Ovary (tissue), 3 donors: ENCODE data around the gene MLEC.

Experiments
- EP300 ChIP-seq: sonication (generic); formaldehyde crosslinking; IDR thresholded peaks from one replicate; pipeline ENCODE4 v1.6.1; 2017; ENCODE audit warnings: antibody characterized with exemption
- TF ChIP-seq, protein P1 (sequence below), 3 donors: fragments of 450-650 bp in 2 of 3; fragments of 200-600 bp in 1 of 3; IDR thresholded peaks; one replicate each; pipeline versions ENCODE4 v1.5.1 to v1.8.0; 2016 to 2022; ENCODE audit warnings: antibody characterized with exemption in 3 of 3, mild to moderate bottlenecking in 1 of 3
- donor health status: DM: no; HTN: no; CAD: no.

DNA sequence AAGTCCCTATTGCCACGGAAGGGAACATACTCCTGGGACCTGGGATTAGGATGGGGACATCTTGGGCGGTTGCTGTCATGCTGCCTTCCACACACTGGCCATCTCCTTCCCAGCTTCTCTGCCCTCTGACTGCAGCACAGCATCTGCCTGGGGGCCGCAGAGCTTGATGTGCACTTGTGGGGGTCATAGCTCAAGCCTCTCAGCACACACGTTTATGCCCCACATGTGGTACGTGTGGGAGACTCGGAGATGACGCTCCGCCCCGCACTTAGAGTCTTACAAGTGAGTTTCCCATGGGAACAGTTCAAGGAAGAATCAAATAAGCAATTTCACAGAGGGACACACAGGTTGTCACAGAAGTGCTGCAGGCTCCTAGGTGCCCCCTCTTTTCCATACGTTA is 47.3 kb downstream of the MLEC start:
- TF ChIP-seq EP300: no peak
- TF ChIP-seq, protein P1, sequence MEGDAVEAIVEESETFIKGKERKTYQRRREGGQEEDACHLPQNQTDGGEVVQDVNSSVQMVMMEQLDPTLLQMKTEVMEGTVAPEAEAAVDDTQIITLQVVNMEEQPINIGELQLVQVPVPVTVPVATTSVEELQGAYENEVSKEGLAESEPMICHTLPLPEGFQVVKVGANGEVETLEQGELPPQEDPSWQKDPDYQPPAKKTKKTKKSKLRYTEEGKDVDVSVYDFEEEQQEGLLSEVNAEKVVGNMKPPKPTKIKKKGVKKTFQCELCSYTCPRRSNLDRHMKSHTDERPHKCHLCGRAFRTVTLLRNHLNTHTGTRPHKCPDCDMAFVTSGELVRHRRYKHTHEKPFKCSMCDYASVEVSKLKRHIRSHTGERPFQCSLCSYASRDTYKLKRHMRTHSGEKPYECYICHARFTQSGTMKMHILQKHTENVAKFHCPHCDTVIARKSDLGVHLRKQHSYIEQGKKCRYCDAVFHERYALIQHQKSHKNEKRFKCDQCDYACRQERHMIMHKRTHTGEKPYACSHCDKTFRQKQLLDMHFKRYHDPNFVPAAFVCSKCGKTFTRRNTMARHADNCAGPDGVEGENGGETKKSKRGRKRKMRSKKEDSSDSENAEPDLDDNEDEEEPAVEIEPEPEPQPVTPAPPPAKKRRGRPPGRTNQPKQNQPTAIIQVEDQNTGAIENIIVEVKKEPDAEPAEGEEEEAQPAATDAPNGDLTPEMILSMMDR (IDR thresholded peaks at IDR 0.05): no peak
